ENCODE data around the gene PPFIA1.
"Not testable (repeated sequence)": the region's sequence is repeated elsewhere in the genome, so short reads cannot be mapped to it uniquely, and the experiment has no call there.

The PPFIA1 gene

DNA sequence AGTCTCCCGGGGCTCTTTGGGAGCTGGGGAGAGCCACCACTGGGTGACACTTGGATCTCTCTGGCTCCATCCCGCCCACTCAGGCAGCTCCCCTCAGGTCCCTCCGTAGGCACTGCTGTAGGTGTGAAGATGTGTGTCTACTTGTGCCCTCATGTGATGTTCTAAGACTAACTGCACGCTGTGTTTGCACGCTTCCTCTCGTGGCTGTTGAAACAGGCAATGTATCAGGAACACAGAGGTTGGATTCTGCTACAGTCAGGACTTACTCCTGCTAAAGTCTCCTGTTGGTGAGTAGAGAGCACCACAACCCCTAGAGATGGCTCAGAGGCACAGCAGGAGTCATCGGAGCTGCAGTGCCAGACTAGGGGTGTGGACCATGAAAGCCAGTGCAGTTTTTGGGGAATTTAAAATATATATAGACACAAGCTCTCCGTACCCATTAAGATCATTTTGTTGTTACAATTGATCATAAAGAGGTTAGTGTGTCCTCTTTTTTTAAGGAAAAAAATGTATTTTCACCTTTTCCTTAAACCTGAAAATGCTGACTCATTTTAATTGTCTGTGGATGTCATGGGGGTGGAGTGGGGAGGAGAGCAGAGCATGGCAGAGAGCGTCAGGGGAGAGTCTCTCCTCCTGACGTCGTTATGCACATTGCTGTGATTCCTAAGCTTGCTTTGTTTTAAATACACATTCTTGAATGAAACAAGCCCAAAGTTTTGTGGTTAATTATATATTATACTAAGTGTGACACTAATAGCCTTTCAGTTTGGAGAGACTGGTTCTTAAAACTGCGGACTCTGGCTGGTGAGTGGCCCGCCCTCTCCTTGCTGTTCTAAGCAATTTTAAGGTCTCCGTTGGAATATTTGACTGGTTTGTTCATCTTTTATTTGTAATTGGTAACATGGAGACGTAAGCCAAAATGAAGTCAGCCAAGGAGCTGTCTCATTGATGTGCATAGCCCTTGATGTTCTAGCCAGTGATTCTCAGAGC lies 111.7 kb downstream of the PPFIA1 start:
- no peak for DNase-seq (ENCODE audit: extremely low spot score, insufficient read length, low read depth)
- FAIRE-seq, result no peak

DNA sequence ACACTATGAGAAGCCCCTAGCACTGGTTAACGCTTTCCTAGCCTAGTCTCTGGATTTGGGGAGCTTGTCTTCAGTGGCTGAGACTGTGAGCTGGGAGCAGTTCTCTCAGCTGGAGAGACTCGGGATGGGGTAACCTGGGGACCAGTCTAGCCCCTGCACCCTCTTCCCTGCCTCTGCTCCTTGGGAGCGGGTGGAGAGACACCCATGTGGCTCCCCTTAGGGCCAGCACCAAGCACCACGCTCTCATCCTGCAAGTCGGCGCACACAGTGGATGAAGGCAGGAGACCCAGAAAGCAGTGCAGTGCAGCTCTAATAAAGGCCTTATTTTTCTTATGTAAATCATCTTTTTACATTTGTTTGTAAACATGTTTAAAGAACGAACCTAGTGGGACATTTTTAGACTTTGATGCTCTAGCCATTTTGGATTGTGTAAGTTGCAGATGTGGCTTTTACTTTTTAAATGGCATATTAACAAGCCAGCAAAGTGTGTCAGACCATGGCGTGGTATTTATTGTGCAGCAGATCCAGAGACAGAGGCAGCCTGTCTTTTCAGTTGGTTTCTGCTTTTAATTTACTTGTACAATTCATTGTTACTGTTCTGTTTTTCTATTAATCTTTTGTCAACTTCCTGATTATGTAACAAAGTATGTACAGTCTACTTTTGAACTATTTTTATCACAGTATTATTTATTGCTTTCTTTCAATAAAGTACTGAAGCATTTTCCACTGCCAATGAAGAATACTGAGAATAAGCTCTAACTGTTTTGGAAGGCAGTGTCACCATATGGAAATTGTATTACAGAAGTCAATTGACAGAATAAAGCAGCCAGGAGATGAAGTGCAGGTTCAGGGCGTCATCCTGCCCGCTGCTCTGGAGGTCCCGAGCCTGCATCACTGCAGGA lies 113.4 kb downstream of the PPFIA1 start:
- FAIRE-seq (no peak), DNase-seq (ENCODE audit: extremely low spot score, insufficient read length, low read depth) (no peak)

DNA sequence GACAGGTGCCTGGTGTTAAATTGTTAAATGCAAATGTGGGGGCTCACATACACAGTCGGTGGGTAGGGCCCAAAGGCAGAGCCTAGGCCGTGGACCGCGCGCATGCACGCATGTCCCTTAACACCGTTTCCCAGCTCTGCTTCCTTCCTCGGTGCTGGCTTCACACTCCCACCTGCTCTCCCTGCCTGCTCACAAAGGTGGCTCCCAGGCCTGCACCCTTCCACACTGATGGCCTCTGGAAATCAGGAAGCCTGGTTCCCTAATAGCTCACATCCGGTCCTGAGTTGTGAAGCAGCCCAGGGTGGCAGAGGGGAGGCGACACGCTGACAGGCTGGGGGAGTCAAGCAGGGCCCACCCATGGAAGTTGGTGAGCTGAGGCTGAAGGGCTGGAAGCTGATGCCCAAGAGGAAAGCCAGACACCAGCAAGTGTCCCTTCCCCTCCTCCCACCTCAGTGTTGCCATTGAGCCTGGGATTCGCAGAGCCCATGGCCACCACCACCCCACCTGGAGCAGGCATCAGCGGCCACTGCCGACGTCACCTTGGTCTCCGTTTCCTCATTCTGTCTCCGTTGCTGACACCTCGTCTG lies 114.2 kb downstream of the PPFIA1 start:
- FAIRE-seq (no peak), DNase-seq (ENCODE audit: extremely low spot score, insufficient read length, low read depth) (no peak)

DNA sequence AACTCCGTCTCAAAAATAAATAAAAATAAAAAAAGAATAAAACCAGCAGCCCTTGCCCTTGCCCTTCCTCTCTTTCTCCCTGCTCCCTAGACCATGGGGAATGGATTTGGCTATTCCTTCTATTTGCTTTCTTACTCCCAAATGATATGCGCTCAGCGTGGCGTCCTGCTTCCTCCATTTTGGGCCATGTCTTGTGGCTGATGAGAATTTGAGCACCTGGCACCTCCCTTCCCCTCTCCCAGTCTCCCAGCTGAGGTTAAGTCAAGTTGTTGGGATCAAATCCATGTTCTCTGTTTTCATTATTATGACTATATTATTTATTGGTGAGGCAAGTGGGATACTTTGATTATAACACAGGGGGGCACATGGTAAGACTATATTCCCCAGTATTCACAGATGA lies 117.1 kb downstream of the PPFIA1 start:
- FAIRE-seq (no peak), DNase-seq (ENCODE audit: extremely low spot score, insufficient read length, low read depth) (no peak)

- no peak for FAIRE-seq
- DNase-seq (ENCODE audit: extremely low spot score, insufficient read length, low read depth), result no peak
Measured at GRCh38 chr11:70389201-70389600, 118.7 kb downstream of the PPFIA1 start.

DNA sequence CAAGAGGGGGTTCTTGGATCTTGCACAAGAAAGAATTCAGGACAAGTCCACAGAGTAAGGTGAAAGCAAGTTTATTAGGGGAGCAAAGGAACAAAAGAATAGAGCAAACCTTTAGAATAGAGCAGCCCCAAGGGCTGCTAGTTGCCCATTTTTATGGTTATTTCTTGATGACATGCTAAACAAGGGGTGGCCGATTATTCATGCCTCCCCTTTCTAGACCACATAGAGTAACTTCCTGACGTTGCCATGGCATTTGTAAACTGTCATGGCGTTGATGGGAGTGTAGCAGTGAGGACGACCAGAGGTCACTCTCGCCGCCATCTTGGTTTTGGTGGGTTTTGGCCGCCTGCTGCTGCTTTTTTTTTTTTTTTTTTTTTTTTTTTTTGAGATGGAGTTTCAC lies 120.4 kb downstream of the PPFIA1 start:
- DNase-seq (ENCODE audit: extremely low spot score, insufficient read length, low read depth); FAIRE-seq: not testable (repeated sequence)

- DNase-seq (ENCODE audit: extremely low spot score, insufficient read length, low read depth) (no peak), FAIRE-seq (no peak)
Measured at GRCh38 chr11:70394211-70394950, 123.9 kb downstream of the PPFIA1 start.

DNA sequence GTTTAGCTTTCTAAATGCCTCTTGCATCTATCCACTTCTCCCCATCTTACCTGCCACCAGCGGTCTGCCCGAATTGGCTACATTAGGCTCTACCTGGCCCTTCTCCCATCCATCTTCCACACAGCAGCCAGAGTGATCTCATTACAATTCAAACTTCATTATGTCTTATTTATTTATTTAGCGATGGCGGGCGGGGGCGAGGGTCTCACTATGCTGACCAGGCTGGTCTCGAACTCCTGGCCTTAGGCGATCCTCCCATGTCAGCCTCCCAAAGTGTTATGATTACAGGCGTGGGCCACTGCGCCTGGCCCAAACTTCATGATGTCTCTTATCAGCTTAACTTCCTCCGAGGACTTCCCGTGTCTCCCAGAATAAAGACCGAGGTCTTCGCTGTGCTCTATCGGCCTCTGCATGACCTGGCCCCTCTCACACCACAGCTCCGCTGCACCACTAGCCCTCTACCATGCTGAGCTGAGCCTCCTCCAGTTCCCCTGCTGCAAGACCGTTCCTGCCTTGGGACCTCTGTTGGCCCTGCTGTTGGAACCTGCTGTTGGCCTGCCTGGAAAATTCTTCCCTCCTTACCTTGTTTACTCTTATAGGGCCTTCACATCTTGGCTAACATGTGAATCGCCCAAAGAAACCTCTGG lies 127.0 kb downstream of the PPFIA1 start:
- FAIRE-seq, result no peak
- DNase-seq (ENCODE audit: extremely low spot score, insufficient read length, low read depth), result no peak

- FAIRE-seq (no peak), DNase-seq (ENCODE audit: extremely low spot score, insufficient read length, low read depth) (peak; percentile 60)
Measured at GRCh38 chr11:70397983-70398833, 127.7 kb downstream of the PPFIA1 start, which contains the start of gene CTTN. TSS of gene CTTN (plus strand) at chr11:70398529. CDS start at chr11:70407298, 8,769 bp downstream.

DNA sequence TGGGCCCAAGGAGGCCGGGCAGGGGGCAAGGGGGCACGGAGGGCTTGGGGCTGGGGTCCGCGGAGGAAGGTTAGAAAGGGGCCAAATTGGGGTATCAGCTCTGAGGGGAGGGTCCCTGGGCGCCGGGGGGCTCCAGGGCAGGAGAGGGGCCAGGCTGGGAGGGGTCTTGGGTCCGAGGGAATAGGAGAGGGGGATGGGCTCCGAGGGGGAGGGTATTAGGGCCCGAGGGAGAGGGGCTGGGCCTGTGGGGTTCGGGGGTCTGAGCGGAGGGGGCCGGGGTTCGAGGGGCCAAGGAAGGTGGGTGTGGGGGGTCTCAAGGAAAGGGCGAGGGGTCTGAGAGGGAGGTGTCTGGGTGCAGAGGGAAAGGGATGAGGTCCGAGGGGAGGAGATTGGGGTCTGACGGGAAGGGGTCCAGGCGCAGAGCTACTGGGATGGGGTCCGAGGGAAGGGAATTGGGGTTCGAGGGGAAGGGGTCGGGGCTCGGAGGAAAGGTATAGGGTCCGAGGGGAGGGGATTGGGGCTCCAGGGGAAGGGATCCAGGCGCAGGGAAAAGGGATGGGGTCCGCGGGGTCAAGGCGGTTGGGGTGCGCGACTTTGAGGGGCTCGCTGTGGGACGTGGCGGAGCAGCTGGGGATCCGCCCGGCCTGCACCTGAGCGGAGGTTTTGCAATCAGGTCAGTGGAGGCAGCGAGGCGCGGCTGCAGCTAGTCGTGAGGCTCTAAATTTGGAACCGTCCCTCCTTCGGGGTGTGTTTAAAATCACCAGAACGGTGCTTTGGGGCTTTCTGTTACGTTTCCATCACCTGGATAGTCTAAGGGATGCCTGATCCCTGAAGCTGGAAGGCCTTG lies 128.6 kb downstream of the PPFIA1 start:
- DNase-seq (ENCODE audit: extremely low spot score, insufficient read length, low read depth) (no peak), FAIRE-seq (no peak)

DNA sequence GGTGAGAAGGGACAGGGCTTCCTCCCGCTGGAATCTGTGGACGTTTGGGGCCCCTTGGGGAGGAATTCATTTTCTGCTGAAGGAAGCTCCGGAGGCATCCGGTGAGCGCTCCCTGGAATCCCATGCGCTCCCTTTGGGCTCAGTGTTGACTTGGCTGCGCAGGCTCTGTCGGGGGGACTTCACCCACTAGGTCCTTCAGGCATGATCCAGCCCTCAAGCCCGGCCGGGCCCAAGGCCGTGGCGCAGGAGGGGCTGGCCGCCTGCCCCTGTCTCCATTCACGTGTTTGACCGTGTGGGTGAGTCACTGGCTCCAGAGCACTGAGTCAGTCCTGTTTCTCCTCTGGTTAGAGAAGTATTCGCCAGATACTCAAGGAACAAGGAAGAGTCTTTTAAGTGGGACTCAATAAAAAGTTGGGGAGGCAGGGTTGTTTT lies 129.2 kb downstream of the PPFIA1 start:
- no peak for FAIRE-seq

DNA sequence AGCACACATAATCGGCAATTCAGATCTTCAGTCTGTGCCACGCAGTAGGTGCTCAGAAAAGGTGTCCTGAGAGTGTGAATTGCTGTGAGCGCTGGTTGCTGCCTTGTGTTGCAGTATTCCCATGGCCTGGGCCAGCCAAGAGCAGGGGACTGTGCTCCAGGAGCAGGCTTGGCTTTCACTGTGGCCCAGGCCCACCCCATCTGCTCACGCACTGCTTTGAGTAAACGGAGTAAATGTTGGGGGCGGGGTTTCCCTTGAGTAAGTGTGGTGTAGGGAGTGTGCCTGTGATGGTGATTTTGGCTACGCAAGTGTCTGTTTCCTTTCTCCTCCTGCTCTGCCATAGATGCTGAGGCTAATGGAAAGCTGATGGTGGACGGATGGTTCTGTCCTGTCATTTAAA lies 130.2 kb downstream of the PPFIA1 start:
- DNase-seq (ENCODE audit: extremely low spot score, insufficient read length, low read depth), result no peak
- no peak for FAIRE-seq

More for the DNA sequence above, 129.2 kb downstream of the PPFIA1 start:
- DNase-seq (ENCODE audit: extremely low spot score, insufficient read length, low read depth), result no peak

- no peak for DNase-seq (ENCODE audit: extremely low spot score, insufficient read length, low read depth)
- no peak for FAIRE-seq
Measured at GRCh38 chr11:70402016-70402415, 131.5 kb downstream of the PPFIA1 start.

DNA sequence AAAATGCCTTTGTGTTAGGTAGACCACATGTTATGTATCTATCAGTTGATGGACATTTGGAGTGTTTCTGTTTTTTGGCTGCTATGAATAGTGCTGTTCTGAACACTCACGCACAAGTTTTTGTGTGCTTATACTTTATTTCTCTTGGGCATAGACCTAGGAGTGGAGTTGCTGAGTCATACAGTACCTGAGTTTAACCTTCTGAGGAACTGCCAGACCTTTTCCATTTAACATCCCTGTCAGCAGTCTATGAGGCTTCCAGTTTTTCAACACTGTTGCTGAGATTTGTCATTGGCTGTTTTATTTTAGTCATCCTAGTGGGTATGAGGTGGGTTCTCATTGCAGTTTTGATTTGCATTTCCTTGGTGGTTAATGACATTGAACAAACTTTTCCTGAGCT lies 132.2 kb downstream of the PPFIA1 start:
- DNase-seq (ENCODE audit: extremely low spot score, insufficient read length, low read depth) (no peak), FAIRE-seq (no peak)

- DNase-seq (ENCODE audit: extremely low spot score, insufficient read length, low read depth), result no peak
- FAIRE-seq, result no peak
Measured at GRCh38 chr11:70404244-70404643, 133.8 kb downstream of the PPFIA1 start.

- no peak for DNase-seq (ENCODE audit: extremely low spot score, insufficient read length, low read depth)
- no peak for FAIRE-seq
Measured at GRCh38 chr11:70405679-70406395, 135.3 kb downstream of the PPFIA1 start.

- no peak for FAIRE-seq
Measured at GRCh38 chr11:70407121-70407520, 136.6 kb downstream of the PPFIA1 start.

More at GRCh38 chr11:70407121-70407520, 136.6 kb downstream of the PPFIA1 start:
- no peak for DNase-seq (ENCODE audit: extremely low spot score, insufficient read length, low read depth)
